Esophagus mucosa (tissue), 1 donor: ENCODE measurements around the gene POLRMT. TPM values are rescaled to one million over a fixed set of nuclear protein-coding genes. Genes with fewer than 3 reads are reported as not detected.

Experiments
- ATAC-seq: fragments of 200-7000 bp; cut with Tn5 transposase; one replicate; pipeline ENCODE4 v1.9.1; 2020
- total RNA-seq: library from RNA; stranded (reverse); gene quantifications from one replicate; pipeline ENCODE4 v1.2.4, GENCODE V29; 2023
- donor health status: DM: yes; HTN: yes; CAD: no.

Gene POLRMT
- total RNA-seq, 1 donor from 2014 or later: 24.5 TPM

GRCh38 chr19:577439-578392, 55.6 kb downstream of the POLRMT start:
- no peak for ATAC-seq

- no peak for ATAC-seq
Measured at GRCh38 chr19:576768-577438, 56.4 kb downstream of the POLRMT start.

GRCh38 chr19:575527-576506, 57.5 kb downstream of the POLRMT start:
- ATAC-seq: peak; percentile 39

- ATAC-seq: no peak
Measured at GRCh38 chr19:574658-575526, 58.4 kb downstream of the POLRMT start.

GRCh38 chr19:573519-573825, 59.9 kb downstream of the POLRMT start:
- no peak for ATAC-seq

GRCh38 chr19:572743-573518, 60.4 kb downstream of the POLRMT start:
- ATAC-seq: peak; percentile 9

GRCh38 chr19:572140-572742, 61.1 kb downstream of the POLRMT start, which contains the start of gene BSG:
TSS of gene BSG (plus strand) at chr19:572596. CDS start at chr19:572635, 39 bp downstream.
- peak; percentile 87 for ATAC-seq

- no peak for ATAC-seq
Measured at GRCh38 chr19:571566-571974, 61.8 kb downstream of the POLRMT start.

- ATAC-seq: peak; percentile 5
Measured at GRCh38 chr19:570937-571565, 62.3 kb downstream of the POLRMT start.

GRCh38 chr19:570251-570686, 63.1 kb downstream of the POLRMT start:
- ATAC-seq: no peak

GRCh38 chr19:567296-567900, 65.9 kb downstream of the POLRMT start:
- ATAC-seq: no peak

Other genes starting within 250 kb of the POLRMT start
- 0.16 TPM for gene C2CD4C, start 224.4 kb downstream of the POLRMT start, total RNA-seq
- gene SHC2, start 172.5 kb downstream of the POLRMT start, total RNA-seq: 1.7 TPM
- 0.36 TPM for gene MADCAM1, start 137.1 kb downstream of the POLRMT start, total RNA-seq
- 14.2 TPM for gene TPGS1, start 126.0 kb downstream of the POLRMT start, total RNA-seq
- 30.7 TPM for gene CDC34, start 101.8 kb downstream of the POLRMT start, total RNA-seq
- not detected for gene GZMM, start 89.5 kb downstream of the POLRMT start, total RNA-seq
- gene BSG, start 60.9 kb downstream of the POLRMT start, total RNA-seq: 320 TPM
- 0.48 TPM for gene HCN2, start 43.7 kb downstream of the POLRMT start, total RNA-seq
- gene FGF22, start 6.3 kb upstream of the POLRMT start, total RNA-seq: 0.12 TPM
- 53.0 TPM for gene RNF126, start 29.7 kb upstream of the POLRMT start, total RNA-seq
- 3.3 TPM for gene FSTL3, start 42.9 kb upstream of the POLRMT start, total RNA-seq
- not detected for gene PRSS57, start 61.9 kb upstream of the POLRMT start, total RNA-seq
- gene PALM, start 75.4 kb upstream of the POLRMT start, total RNA-seq: 2.0 TPM
- 0.40 TPM for gene MISP, start 117.6 kb upstream of the POLRMT start, total RNA-seq
- 279 TPM for gene PTBP1, start 163.9 kb upstream of the POLRMT start, total RNA-seq
- not detected for gene PLPPR3, start 188.4 kb upstream of the POLRMT start, total RNA-seq
- gene AZU1, start 194.3 kb upstream of the POLRMT start, total RNA-seq: not detected
- gene PRTN3, start 207.5 kb upstream of the POLRMT start, total RNA-seq: not detected
- gene ELANE, start 218.8 kb upstream of the POLRMT start, total RNA-seq: not detected
- 21.5 TPM for gene CFD, start 226.1 kb upstream of the POLRMT start, total RNA-seq